GM18498 (cell line): ENCODE measurements around the gene ITPK1.

Experiments used
- ATAC-seq: cut with Tn5 transposase; IDR thresholded peaks from one replicate; pipeline ENCODE4 v1.9.1; 2021; ENCODE audit warnings: mild to moderate bottlenecking, moderate library complexity; ENCODE audit not compliant: unreplicated experiment

The ITPK1 gene

GRCh38 chr14:93030761-93031160 is 85.0 kb downstream of the ITPK1 start:
- ATAC-seq = no peak

DNA sequence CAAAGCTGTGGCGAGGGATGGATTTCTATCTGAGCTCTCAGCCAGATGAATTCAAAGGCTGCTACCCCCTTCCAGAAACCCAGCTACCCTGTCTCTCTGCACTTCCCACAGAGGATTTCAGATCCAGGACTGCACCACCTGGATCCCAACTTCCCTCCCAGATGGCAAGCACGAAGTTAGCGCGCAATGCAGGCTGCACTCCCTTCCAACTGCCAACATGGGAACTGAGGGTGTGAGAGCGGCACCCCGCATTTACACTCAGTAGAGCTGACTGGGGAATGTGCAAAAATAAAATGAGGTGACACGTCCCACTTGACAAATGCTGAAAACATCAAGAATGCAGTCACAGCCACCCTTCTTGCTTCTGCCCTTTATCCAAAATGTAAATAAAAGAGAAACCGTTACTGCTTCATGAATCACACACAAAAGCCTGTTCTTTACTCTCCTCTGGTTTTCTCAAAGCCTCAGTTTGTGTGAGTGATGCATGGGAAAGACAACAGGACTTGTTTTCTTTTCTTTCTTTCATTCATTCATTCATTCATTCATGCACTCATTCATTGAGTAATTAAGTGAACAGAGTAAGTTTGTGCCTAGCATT is 85.7 kb downstream of the ITPK1 start:
- no peak for ATAC-seq

- no peak for ATAC-seq
These were observed 86.3 kb downstream of the ITPK1 start for GRCh38 chr14:93029417-93029816.

DNA sequence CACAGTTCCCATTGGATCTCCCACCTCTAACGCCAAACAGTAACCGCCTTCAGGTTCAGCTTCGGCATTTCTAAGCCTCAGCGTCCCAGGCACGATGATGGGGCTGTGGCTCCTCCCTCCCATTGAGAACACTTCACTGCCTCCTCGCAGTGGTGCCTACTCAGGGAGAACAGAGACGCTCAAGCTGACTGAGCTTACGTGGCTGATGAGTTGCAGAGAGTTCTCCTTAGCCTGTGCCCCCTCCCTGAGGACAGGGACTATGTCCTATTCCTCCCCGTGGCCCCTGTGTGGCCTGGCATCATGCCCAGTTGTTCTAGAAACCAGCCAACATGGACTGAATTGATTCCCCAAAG is 87.0 kb downstream of the ITPK1 start:
- no peak for ATAC-seq

- no peak for ATAC-seq
These were observed 87.7 kb downstream of the ITPK1 start for GRCh38 chr14:93027810-93028723.

DNA sequence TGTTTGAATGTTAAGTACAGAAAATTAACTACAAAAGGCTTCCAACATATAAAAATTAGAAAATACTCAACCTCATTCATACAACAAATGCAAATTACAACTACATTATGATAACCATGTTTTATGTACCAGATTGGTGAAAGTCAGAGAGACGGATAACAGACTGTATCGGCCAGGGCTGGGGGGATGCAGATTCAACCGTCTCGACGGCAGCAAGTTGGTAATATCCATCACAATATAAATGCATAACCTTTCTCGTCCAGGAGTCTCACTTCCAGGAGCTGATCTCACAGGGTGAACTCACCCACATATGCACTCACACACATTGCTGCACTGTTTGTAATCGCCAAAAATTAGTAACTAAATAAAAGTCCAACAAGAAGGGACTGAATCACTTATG is 89.4 kb downstream of the ITPK1 start:
- no peak for ATAC-seq

GRCh38 chr14:93025055-93025454 is 90.7 kb downstream of the ITPK1 start:
- ATAC-seq = no peak

DNA sequence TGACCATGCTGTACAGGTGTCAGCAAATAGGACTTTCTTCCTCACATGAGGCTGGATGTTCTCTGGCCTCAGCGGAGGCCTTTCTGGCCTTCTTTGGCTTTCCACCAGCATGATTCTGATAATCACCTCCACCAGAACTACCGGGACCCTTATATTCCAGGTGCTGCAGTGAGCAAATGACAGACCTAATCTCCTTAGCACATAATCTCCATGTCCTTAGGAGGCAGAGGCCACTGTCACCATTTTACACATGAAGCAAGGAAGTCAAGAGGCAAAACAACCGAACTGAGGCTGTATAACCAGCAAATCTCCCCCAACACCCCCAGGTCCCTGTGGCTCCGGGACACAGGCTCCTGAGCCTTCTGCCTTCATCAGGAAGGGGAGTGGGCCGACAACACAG is 91.2 kb downstream of the ITPK1 start:
- ATAC-seq = no peak

DNA sequence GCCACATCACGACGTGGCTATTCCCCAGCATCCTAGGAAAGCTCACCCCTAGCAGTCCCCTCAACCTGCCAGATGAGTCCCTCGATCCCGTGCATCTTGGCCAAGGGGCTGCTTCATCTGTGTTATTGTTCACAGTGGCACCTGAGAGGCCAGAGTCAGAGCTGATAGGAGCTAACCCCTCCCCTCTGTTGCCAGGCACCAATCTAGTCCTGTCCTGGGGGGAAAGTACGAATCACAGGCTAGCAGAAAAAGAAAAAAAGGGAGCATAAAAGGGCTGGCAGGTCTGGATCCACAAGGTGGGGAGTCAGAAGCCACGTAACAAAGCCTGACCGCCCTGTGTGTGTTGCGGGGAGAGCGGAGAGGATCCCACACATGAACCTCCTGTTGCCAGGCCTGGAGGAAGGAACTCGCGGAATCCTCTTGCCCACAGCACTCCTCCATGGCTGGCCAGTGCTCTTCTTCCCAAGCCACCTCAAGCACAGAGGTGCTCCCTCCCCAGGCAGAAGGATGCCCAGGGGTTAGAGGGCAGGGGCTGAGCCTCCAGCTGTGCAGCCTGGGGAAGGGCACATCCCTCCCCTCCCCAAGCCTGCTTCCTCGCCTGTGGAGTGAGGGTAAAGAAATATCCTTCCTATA is 91.8 kb downstream of the ITPK1 start:
- ATAC-seq = no peak

DNA sequence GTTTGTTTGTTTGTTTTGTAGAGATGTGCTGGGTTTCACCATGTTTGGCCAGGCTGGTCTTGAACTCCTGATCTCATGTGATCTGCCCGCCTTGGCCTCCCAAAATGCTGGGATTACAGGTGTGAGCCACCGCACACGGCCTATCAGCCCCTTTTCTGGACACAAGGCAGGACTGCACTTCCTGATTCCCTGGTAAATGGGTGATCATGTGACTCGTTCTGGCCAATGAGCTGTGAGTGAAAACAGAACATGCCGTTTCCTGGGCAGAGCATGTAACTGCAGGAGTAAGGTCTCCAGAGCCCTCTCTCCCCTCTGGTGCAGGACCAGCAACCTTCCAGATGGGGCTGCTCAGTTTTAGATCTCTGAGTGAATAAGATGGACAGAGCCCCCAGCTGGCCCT is 92.7 kb downstream of the ITPK1 start:
- no peak for ATAC-seq

DNA sequence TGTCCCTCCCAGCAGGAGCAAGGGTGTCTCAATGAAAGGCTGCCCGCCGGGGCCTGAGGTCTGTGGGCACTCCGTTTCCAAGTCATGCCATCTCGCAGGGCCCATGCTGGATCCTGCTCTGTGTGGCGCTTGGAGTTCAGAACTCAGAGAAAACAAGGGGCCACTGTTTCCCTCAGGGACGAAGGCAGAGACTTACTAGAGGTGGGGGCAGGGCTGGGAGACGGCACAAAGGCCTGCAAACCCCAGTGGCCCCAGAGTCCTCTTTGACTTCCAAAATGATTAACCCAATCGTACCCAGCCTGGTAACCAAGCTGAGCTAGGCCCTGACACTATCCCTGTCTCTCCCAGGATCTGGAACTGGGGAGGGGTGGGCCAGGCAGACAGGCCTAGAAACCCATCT is 95.8 kb downstream of the ITPK1 start:
- ATAC-seq = no peak

GRCh38 chr14:93019367-93019843 is 96.3 kb downstream of the ITPK1 start:
- no peak for ATAC-seq

- no peak for ATAC-seq
These were observed 97.4 kb downstream of the ITPK1 start for GRCh38 chr14:93018366-93018765.

GRCh38 chr14:93017898-93018297 is 97.8 kb downstream of the ITPK1 start:
- ATAC-seq = no peak

GRCh38 chr14:93017301-93017797 is 98.4 kb downstream of the ITPK1 start:
- ATAC-seq = no peak

DNA sequence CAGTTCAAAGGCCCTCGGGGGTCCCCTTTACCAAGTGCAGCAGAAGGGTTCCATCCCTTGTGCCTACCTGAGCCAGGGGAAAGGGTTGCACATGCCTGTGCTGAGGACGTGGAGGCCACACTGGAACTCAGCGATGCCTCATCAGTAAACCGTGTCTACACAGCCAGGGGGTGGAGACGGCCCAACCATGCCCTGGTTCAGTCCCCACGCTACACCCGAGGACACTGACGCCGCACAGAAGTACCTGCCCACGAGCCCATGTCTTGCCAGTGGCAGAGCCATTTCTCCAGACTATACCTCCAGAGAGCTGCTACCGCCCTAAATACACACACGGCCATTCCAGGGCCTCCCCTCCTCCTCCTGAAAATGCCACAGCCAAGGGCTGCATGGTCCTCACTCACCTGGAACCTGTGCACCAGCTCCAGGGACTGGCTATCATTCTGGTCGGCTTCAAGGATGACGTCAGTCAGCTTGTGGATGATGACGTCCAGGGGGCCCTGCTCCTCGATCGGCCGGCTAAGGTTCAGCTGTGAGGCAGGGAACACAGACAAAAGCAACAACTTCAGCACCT is 99.4 kb downstream of the ITPK1 start:
- ATAC-seq = no peak

GRCh38 chr14:93015505-93015904 is 100.2 kb downstream of the ITPK1 start:
- ATAC-seq = no peak

DNA sequence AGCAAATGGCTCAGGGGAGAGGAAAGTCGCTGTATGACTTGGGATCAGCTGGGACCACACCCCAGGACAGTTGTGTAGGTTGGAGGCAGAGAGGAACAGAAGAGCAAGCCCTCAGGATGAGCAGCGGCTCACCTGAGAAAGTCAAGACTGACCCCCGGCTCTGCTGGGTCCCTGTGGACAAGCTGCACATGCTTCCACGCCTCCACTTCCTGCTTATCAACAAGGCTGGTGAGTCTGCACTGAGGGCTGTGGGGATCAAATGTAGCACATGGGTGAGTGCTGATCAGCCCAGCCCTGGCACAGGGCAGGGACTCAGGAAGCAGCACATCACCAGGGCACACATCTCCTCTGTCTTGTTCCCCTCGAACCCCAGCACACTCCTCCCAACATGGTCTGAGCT is 100.7 kb downstream of the ITPK1 start:
- ATAC-seq = no peak

DNA sequence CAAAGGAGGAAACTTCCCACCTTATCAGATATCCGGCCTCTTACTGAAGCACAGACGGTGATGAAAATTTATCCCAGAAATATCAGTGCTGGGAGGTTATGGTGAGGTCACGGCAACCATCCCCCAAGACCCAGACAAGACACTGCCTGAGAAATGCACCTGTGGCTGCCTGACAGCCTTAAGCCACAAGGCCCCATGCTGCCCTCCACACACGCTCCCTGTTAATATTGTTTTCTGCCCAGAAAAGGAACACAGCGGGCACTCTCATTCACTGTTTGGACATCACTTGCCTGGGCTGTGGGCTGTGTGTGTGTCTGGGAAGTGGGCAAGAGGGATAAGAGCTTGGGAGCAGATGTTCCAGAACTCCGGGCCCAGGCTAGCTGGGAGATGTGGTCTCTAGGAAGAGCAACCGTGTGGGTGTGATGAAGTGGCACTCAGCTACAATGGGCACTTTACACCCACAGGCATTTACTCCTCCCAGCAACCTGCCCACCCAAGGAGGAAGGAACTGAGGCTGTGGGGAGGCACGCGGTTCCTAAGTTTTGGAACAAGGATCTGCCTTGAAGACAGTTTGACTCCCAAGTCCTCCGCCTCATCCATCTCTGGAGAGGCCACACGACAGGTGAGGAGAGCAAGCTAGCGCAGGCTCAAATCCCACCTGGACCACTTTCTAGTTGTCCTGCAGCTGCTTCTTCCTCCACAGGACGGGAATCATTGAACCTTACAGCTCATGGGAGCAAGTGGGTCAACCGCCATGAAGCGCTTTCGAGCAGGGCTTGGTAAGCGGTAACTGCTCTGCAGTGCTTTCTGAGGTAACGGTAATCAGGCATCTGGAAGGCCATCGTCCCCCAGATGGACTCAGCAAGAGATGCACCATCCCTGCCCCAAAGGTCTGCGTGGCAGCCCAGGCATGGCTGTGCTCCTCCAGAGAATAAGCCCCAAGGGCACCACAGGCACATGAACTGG is 101.4 kb downstream of the ITPK1 start:
- ATAC-seq = no peak
